ENCODE measurements around the gene SLC25A48.

GRCh38 chr5:135894276-135894675 is 59.8 kb downstream of the SLC25A48 start:
- TF ChIP-seq POLR2A (IDR thresholded peaks at IDR 0.05; ENCODE audit: low read depth, low read length) = no peak
- TF ChIP-seq CTCF (conservative IDR thresholded peaks at IDR 0.05; ENCODE audit: low read depth, low read length) = no peak
- no peak for TF ChIP-seq CEBPB (IDR thresholded peaks at IDR 0.05; ENCODE audit: low read depth, low read length)
- TF ChIP-seq RAD21 (IDR thresholded peaks at IDR 0.05; ENCODE audit: low read length) = no peak
- TF ChIP-seq RFX5 (IDR thresholded peaks at IDR 0.05; ENCODE audit: low read depth, low read length) = no peak
- no peak for TF ChIP-seq FOS (IDR thresholded peaks at IDR 0.05; ENCODE audit: low read depth, low read length)
